AG04450 (cell line): ENCODE results near the gene GPR183. TPM values are rescaled to one million over a fixed set of nuclear protein-coding genes. Genes with fewer than 3 reads are reported as not detected.

Experiments used
- CTCF ChIA-PET: fragments of 300-600, 350-600 bp; formaldehyde crosslinking; extraction: SDS; loops from one replicate; lab custom pipeline; 2022; ENCODE audit warnings: antibody characterized with exemption, inconsistent platforms; lab: Charles Lee
- POLR2A ChIA-PET: fragments of 350-600 bp; formaldehyde crosslinking; extraction: SDS; loops from one replicate; lab custom pipeline; 2021; ENCODE audit warnings: antibody characterized with exemption, inconsistent platforms; lab: Yijun Ruan, JAX
- DNase-seq: peaks from one replicate; pipeline ENCODE4 v3.0.0-alpha.2; 2011; ENCODE audit warnings: low read depth, low spot score
- H3K27ac ChIP-seq: one replicate; pipeline ENCODE4 v1.5.1; 2012; ENCODE audit warnings: low read depth, low read length, control low read depth
- H3K27me3 ChIP-seq: one replicate; pipeline ENCODE4 v1.6.0; 2012; ENCODE audit warnings: low read length; ENCODE audit not compliant: control insufficient read depth, insufficient read depth
- H3K4me3 ChIP-seq: 2 replicates; pipeline ENCODE4 v1.5.1; 2011; ENCODE audit warnings: mild to moderate bottlenecking, low read depth, low read length, control low read depth
- H3K9me3 ChIP-seq: 2 replicates; pipeline ENCODE4 v1.5.1; 2012; ENCODE audit warnings: low read length; ENCODE audit not compliant: control insufficient read depth, insufficient read depth
- polyA minus RNA-seq: library from RNA; depleted of rRNA, polyadenylated mRNA; stranded (reverse); fragments of >200 nt; gene quantifications from 2 replicates; pipeline ENCODE4 v1.2.3, GENCODE V29; 2011; rRNA and poly(A)+ RNA removed
- polyA plus RNA-seq: library from polyadenylated mRNA; depleted of rRNA; stranded (reverse); fragments of >200 nt; gene quantifications from 2 replicates; pipeline ENCODE4 v1.2.3, GENCODE V29; 2011; rRNA removed
- TF ChIP-seq, protein P1 (sequence below): IDR thresholded peaks from 2 replicates; pipeline ENCODE4 v1.5.1; 2011; ENCODE audit warnings: low read depth, low read length, control low read depth, inconsistent platforms

GPR183 gene
- polyA plus RNA-seq = 0.06 TPM in 1 of 2 replicates, not detected in the other
- polyA minus RNA-seq = not detected in 2 replicates

- ChIA-PET CTCF (interaction anchor here (0.7 to 1.8 kb wide), 3 partner anchors 38 to 129 kb away, joined by 3 to 5 read pairs (median 4); no protein-coding TSS in a partner anchor), POLR2A (no interaction called here)
- Histone ChIP-seq H3K27ac (peak within 1 kb of the TSS; percentile 65), H3K9me3 (no peaks in the 10 kb centered on the region), H3K27me3 (no peaks in the 10 kb centered on the region), H3K4me3 (no peak within 1 kb of the TSS)
- TF ChIP-seq, protein P1, sequence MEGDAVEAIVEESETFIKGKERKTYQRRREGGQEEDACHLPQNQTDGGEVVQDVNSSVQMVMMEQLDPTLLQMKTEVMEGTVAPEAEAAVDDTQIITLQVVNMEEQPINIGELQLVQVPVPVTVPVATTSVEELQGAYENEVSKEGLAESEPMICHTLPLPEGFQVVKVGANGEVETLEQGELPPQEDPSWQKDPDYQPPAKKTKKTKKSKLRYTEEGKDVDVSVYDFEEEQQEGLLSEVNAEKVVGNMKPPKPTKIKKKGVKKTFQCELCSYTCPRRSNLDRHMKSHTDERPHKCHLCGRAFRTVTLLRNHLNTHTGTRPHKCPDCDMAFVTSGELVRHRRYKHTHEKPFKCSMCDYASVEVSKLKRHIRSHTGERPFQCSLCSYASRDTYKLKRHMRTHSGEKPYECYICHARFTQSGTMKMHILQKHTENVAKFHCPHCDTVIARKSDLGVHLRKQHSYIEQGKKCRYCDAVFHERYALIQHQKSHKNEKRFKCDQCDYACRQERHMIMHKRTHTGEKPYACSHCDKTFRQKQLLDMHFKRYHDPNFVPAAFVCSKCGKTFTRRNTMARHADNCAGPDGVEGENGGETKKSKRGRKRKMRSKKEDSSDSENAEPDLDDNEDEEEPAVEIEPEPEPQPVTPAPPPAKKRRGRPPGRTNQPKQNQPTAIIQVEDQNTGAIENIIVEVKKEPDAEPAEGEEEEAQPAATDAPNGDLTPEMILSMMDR = no peak
- DNase-seq = no peak
Measured at GRCh38 chr13:99307247-99307646, at the start of gene GPR183. Gene GPR183, minus strand, starts transcription at chr13:99307399. Its CDS starts 11,254 bp downstream, at chr13:99296145.

DNA sequence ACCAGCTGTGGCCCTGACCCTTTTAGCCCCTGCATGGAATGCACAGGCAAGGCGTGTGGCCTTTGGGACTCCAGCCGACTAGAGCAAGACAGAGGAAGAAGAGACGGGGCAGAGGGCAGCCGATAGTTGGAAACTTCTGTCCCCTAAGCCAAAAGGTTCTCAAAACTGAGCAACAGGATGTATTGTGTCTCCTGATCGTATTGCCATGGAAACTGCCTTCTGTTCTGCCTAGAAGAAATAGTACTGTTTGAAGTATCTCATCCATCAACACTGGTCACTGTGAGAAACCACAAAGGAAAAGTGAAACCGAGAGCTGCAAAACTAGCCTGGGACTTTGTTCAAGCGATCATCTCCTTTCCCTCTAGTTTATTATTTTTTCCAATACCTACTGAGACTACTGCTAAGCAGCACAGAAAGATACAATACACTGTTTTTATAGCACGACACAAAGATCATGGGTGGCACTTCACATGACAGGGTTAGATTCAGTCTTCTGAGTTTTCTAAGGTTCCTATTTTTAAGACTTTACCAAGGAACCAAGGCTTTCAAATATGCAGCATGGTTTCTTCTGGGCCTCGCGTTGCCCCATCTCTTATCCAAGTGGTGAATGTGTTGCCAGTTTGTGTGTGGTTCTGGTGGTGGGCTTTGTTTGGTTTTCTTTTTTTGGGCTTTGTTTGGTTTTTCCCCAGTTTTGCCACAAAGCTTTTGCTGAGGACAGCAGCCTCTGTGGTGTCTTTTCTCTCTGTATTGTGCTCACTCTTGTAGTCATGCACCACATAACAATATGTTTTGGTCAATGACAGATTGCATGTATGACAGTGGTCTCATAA lies 49.3 kb upstream of the GPR183 start:
- POLR2A ChIA-PET = interaction anchor here (0.6 kb wide), 1 partner anchor 15 kb away, joined by 4 read pairs; no protein-coding TSS in a partner anchor

DNA sequence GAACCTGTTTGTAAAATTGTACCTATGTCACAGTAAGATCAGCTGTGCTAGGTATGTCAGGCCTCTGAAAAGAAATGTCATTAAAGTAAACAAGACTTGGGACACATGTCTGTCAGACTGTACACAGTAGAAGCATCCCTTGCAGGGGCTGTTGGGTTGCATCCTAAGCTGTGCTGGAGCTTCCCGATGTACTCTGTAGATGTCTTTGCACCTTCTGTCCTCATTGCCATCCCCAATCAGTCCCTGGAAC lies 48.7 kb upstream of the GPR183 start:
- ChIA-PET POLR2A (no interaction called here), CTCF (no interaction called here)
- Histone ChIP-seq H3K4me3 (peak overlapping the region; percentile 33), H3K27ac (peak overlapping the region; percentile 55), H3K9me3 (no peaks in the 10 kb centered on the region), H3K27me3 (no peaks in the 10 kb centered on the region)
- TF ChIP-seq, protein P1 = no peak
- DNase-seq = no peak

More for the DNA sequence above, 49.3 kb upstream of the GPR183 start:
- no peaks in the 10 kb centered on the region for H3K9me3 ChIP-seq
- CTCF ChIA-PET = interaction anchor here (0.7 kb wide), 1 partner anchor 180 kb away, joined by 3 read pairs; no protein-coding TSS in a partner anchor
- peak; percentile 39 for DNase-seq
- no peaks in the 10 kb centered on the region for H3K27me3 ChIP-seq
- peak overlapping the region; percentile 33 for H3K4me3 ChIP-seq
- peak overlapping the region; percentile 55 for H3K27ac ChIP-seq
- TF ChIP-seq, protein P1 = no peak

DNA sequence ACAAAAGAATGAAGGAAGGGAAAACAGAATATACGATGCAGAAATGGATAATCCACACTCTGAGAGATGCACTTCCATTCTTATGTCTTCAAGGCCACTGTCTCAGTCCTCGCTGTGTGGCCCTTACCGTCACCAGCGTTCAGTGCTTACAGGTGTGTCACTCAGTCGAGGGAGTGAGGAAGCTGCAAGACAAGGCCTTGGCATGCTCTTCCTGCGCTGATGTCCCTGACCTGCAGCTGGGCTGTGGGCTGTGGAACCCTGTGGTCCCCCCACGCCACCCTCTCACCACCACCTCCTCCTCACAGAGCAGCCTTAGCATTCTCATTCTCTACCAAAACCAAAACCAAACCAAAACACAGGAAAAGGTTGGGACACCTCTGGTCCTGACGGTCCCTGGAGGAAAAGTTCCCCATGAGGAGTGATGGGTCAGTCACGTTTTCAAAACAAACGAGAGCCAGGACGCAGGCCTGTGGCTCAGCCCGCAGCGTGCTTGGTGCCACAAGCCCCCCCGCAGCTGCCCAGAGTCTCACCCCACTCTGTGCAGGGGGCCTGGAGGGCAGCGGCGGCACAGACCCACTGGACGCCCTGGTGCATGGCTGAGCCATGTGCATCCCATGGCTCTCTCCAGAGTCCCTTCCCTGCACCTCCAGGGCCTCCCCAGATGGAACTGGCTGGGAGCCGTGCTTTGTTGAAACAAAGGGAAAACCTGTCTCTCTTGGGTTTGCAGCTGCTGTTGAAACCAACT lies 48.2 kb upstream of the GPR183 start:
- Histone ChIP-seq H3K27ac (no peak overlapping the region), H3K27me3 (no peaks in the 10 kb centered on the region), H3K4me3 (no peak overlapping the region), H3K9me3 (no peaks in the 10 kb centered on the region)
- DNase-seq = no peak
- POLR2A ChIA-PET = no interaction called here
- CTCF ChIA-PET = interaction anchor here (0.6 kb wide), 1 partner anchor 89 kb away, joined by 3 read pairs; no protein-coding TSS in a partner anchor
- TF ChIP-seq, protein P1 = no peak
